HG02571 (cell line): ENCODE results near the gene TNS2.
"Not testable (repeated sequence)": the region's sequence is repeated elsewhere in the genome, so short reads cannot be mapped to it uniquely, and the experiment has no call there.

Source experiments
- ATAC-seq: cut with Tn5 transposase; IDR thresholded peaks from one replicate; pipeline ENCODE4 v1.9.1; 2021; ENCODE audit warnings: mild to moderate bottlenecking, moderate library complexity; ENCODE audit not compliant: unreplicated experiment

Gene TNS2

DNA sequence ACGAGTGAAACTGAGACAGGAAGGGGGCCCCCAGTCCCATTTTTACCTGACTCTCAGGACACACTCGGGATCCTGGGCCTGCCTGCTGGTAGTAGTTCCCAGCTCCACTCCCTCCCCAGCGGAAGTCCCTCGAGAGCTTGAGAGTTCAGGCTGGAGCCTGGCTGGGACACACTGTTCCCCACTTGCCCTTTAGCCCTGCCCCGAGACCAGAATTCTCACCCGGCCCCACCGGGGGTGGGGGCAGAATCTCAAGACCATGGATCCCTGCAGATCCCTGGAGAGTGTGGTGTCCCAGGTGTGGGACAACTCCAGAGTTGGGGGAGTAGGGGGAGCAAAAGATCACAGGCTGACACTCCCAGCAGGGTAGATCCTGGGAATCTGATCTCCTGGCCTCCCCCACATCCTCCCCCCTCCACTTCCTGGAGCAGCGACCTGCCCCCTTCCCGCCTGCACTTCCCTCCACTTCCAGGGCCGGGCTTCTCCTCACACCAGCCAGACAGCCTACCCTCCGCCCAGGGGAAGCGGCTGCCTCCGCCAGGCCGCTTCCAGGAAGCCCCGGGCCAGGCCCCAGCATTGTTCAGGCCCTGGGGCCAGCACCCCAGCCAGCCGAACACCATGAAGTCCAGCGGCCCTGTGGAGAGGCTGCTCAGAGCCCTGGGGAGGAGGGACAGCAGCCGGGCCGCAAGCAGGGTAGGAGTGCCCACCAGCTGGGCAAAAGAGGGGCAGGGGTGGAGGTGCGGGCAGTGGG, at the start of gene TNS2:
TNS2 (plus strand) TSS at position 495 of the 748 bp plus-strand sequence; CDS start at position 616, 121 bp downstream.
- ATAC-seq, result no peak

DNA sequence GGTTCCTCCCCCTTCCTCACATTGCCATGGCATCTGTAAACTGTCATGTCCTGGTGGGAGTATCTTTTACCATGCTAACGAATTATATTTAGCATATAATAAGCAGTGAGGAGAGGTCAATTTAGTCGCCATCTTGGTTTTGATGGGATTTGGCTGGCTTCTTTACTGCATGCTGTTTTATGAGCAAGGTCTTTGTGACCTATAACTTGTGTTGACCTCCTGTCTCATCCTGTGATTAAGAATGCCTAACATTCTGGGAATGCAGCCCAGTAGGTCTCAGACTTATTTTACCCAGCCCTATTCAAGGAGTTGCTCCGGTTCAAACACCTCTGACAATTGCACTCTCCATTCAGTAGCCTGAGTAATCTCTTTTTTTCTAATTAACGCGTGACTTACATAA, 45.7 kb upstream of the TNS2 start:
- ATAC-seq, result no peak

DNA sequence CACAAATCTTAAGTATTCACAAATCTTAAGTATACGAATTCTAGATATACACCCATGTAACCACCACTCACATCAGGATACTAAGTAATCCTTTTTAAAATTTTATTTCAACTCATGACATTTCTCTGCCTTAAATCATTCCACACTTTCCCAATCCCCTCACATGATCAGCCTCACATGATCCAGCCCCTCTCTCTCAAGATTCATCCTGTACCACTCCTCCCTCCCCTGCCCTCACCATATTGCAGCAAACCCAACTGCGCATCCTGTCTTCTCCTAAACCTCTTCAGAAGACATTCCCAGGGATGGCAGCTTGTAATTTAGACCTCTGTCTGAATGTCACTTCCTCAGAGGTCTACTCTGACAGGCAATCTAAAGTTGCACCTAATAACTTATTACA, 45.3 kb upstream of the TNS2 start:
- no peak for ATAC-seq

DNA sequence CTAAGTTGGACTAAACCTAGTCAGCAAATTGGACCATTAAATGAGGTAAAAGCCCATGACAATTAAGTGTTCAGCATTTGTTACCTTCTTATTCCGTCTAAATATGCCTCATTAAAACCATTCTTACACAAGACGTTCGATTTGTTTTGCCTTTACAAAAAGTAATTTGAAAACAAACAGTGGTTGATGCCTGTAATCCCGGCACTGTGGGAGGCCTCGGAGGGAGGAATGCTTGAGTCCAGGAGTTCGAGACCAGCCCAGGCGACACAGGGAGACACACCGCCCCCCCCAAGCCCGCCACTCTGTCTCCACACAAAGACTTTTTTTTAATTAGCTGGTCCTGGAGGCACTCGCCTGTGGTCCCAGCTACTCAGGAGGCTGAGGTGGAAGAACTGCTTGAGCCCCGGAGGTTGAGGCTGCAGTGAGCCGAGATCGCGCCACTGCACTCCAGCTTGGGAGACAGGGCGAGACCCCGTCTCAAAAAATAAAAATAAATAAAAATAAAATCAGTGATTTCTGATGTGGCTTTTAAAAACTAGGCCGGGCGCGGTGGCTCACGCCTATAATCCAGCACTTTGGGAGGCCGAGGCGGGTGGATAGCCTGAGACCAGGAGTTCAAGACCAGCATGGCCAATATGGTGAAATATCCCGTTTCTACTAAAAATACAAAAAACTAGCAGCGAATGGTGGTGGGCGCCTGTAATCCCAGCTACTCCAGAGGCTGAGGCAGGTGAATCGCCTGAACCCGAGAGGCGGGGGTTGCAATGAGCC, 44.5 kb upstream of the TNS2 start:
- ATAC-seq, result no peak

DNA sequence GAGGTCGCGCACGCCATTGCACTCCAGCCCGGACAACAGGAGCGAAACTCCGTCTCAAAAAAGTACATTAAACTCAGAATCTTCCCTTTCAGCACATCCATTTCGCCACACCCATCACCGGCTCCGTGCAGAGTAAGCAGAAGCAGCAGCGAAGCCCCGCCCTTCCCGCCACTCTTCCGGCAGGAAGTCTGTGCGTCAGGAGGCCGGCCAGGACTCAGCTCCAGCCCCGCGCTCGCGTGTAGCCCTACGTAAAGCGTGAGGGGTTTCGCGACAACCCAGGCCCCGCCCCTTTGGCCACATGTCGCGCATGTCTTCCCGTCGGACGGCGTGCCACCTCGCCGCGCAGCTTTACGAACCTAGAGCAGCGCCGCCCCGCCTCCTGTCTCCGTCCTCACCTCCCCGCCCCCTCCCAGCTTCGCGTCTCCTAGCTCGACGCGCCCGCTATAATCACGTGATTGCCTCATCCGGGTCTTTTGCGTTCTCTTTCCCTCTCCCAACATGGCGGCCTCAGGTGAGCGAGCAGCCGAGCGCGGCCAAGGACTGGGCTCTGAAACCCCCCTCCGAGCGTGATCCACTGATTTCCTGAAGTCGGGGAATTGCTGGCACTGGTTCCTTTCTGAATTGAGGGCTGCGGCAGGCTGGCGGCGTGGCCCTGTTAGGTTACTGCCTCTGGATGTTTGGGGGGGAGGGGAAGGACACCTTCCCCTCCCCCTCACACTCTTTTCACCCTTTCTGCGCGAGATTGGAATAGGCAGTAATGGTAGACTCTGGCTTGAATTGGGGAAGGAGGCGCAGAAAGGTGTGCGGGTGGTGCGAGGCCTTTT, 43.7 kb upstream of the TNS2 start, which contains the start of gene EIF4B:
EIF4B (plus strand) TSS at position 471 of the 824 bp plus-strand sequence; CDS start at position 499, 28 bp downstream.
- peak; percentile 92 for ATAC-seq

DNA sequence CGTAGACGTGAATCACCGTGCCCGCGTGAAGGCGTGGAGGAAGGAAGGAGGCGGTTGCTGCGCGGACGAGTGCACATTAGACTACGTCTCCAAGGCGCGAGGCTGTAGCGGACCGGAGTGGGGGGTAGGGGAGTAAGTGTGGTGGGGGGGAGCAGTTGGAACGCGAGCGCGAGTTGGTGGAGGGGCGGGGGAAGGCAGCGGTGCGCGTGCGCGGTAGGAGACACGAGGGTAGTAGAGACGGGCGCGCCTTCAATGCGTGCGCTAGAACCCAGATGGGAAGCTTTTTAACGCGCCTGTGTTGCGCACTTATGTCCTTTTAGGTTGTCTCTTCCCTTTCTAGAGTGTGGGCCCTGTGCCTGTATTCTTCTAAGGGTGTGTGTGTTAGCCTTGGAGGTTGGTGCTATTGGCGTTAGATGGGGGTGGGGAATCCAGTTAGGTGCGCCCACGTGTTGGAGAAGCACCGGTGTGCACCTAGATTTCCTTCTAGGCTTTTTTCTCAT, 43.0 kb upstream of the TNS2 start:
- no peak for ATAC-seq

DNA sequence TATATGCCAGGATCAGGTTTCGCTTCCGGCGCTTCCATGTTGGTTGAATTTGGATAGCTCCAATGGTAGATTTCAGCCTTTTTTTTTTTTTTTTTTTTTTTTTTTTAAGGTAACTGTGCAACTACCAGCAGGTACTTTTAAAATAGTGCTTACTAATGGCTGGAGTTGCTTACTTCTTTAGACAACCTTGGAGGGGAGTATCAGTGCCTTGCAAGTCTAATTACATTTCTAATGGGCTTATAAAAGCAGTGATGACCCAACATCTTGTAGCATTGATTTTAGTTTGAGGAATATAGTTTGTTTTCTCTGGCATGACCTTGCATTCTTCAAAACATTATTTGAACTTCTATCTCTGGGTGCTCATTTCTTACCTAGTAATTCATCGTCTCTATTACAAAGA, 42.5 kb upstream of the TNS2 start:
- no peak for ATAC-seq

GRCh38 chr12:53008760-53009159, 41.1 kb upstream of the TNS2 start:
- ATAC-seq, result not testable (repeated sequence)

DNA sequence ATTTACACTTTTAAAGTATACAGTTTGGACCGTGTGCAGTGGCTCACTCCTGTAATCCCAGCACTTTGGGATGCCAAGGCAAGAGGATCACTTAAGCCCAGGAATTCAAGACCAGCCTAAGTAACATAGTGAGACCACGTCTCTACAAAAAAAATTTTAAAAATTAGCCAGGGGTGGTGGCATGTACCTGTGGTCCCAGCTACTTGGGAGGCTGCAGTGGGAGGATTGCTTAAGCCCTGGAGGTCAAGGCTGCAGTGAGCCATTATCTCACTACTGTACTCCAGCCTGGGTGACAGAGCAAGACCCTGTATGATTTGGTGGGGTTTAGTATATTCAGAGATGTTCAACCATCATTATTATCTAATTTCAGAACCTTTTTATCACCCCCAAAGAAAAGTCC, 38.9 kb upstream of the TNS2 start:
- no peak for ATAC-seq

GRCh38 chr12:53011889-53012288, 38.0 kb upstream of the TNS2 start:
- ATAC-seq, result no peak

DNA sequence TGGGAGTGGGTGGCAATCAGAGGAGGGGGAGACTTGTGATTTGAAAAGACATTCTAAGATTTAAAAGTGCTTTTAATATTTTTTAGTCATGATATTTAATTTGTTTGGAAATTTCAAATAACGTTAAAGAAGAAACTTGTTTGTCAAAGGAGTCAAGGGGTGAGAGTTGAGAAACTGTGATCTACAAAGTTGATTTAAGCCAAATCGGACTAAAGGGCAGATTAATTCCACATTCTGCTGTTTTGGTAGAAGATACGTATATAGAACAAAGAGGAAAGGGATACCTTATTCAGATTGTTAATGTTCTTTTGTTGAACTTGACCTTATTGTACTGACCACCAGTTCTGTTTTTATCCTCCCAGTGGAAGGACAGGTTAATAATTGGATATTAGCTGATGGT, 36.9 kb upstream of the TNS2 start:
- ATAC-seq, result no peak

GRCh38 chr12:53014709-53015108, 35.2 kb upstream of the TNS2 start:
- ATAC-seq, result no peak

- no peak for ATAC-seq
Observed at GRCh38 chr12:53025250-53025649, 24.6 kb upstream of the TNS2 start.

- not testable (repeated sequence) for ATAC-seq
Observed at GRCh38 chr12:53027014-53027413, 22.9 kb upstream of the TNS2 start.

DNA sequence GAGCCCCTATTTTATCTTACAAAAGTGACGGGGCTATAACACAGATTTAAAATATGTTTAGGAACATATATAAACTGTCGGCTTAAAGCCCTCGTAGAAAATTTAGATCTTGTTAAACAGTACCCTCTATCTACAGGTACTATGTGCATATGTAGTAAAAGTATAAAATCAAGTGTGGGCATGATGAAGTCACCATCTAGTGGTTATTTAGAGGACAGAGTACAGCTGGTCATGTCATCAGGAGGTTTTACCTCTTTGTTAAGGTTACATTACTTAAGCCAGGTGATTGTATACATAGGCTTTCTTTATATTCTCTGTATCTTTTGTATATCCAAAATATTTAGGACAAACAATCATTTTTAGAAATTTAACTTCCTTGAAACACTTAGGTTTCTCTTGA, 18.2 kb upstream of the TNS2 start:
- no peak for ATAC-seq

- ATAC-seq, result not testable (repeated sequence)
Observed at GRCh38 chr12:53033832-53034231, 16.0 kb upstream of the TNS2 start.

DNA sequence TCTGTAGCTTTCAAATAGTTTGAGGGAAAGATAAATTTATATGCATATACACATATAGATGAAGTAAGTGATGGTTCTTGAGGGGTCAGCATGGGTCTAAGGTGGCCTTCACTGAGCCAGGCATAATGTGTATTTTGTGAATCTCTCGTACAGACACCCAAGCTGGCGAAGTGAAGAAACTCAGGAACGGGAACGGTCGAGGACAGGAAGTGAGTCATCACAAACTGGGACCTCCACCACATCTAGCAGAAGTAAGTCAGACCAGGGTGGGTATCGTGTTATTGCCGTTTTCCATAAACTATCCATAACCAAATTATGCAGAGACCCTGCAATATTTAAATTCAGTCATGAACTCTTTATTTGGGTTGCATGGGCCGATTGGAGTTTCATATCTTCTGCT, 15.4 kb upstream of the TNS2 start:
- no peak for ATAC-seq

- no peak for ATAC-seq
Observed at GRCh38 chr12:53036802-53037201, 13.1 kb upstream of the TNS2 start.

GRCh38 chr12:53039851-53040250, 10.0 kb upstream of the TNS2 start:
- no peak for ATAC-seq

GRCh38 chr12:53042607-53043454, 7.0 kb upstream of the TNS2 start:
- ATAC-seq, result no peak
